ENCODE results near the gene MAP3K7CL.

MAP3K7CL gene

DNA sequence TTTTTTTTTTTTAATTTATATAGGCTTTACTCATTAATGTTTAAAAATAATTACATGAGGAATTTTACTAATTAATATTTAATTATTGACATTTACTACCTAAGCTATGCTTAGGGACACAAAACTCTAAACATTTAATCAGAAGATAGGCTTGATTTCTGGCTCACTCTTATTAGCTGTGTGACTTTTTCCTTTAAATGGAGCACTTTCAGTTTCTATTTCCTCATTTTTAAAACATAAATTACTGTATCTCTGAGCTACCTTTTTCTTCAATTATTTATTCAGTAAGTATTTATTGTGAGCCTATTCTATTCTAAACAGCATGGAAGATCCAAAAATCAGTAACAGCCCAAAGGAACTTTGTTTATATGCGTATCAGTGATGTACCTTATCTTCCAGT is 40.5 kb downstream of the MAP3K7CL start:
- DNase-seq, result no peak

DNA sequence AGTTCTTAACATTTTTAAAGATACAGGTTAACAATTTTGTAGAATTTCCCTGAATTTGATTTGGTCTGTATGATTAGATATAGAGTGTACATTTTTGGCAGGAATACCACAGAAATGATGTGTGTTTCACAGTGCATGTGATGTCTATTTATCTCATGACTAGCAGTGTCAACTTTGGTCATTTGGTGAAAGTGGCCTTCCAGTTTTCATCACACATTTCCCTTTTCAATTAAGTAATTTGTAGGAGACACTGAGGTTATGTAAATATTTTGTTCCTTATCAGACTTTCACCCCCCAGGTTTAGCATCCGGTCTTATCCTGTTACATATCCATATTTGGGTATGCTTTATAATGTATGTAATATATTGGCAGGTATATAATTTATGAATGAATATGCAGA is 41.8 kb downstream of the MAP3K7CL start:
- DNase-seq, result no peak

DNA sequence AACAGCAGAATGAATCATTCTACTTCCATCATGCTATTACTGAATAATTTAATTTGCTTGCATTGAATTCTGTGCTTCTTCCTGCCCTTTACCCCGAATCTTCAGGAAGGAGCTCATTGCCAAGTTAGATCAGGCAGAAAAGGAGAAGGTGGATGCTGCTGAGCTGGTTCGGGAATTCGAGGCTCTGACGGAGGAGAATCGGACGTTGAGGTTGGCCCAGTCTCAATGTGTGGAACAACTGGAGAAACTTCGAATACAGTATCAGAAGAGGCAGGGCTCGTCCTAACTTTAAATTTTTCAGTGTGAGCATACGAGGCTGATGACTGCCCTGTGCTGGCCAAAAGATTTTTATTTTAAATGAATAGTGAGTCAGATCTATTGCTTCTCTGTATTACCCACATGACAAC is 44.2 kb downstream of the MAP3K7CL start:
- DNase-seq, result no peak

DNA sequence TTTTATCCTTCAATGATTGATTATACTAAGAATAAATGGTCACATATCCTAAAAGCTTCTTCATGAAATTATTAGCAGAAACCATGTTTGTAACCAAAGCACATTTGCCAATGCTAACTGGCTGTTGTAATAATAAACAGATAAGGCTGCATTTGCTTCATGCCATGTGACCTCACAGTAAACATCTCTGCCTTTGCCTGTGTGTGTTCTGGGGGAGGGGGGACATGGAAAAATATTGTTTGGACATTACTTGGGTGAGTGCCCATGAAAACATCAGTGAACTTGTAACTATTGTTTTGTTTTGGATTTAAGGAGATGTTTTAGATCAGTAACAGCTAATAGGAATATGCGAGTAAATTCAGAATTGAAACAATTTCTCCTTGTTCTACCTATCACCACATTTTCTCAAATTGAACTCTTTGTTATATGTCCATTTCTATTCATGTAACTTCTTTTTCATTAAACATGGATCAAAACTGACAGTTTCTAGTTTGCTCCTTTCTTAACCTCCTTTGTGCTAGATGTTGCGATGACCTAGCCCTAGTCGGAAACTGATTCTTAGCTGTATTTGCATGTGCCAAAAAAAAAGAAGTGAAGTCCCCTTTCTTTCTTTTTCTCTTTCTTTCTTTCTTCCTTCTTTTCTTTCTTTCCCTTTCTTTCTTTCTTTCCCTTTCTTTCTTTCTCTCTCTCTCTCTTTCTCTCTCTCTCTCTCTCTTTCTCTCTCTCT is 45.1 kb downstream of the MAP3K7CL start:
- no peak for DNase-seq

DNA sequence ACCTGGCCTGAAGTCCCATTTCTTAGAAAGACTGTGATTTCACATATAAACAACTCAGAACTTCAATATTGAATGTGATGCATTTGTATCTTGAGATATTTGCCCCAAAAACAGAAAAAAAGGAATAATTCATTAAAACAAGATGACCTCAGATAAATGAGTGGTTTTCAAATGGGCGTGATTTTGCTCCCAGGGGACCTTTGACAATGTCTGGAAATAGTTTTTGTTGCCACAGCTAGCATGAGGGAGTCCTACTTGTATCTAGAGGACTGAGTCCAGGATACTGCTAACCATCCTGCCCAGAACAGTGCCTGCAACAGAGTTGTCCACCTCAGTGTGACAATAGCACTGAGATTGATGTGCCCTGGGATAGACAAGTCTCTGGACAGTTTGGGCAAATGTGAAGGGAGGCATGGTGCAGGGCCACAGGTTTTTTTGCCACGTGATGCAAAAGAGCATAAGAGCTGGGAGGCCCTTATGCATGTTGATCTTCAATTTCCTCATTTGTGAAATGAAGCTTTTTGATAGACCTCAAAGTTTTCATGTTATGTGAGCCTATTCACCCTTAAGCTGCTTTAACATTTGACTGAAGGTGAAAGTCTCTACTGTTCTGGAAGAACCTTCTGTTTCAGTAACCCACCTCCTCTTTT is 46.2 kb downstream of the MAP3K7CL start:
- no peak for DNase-seq

DNA sequence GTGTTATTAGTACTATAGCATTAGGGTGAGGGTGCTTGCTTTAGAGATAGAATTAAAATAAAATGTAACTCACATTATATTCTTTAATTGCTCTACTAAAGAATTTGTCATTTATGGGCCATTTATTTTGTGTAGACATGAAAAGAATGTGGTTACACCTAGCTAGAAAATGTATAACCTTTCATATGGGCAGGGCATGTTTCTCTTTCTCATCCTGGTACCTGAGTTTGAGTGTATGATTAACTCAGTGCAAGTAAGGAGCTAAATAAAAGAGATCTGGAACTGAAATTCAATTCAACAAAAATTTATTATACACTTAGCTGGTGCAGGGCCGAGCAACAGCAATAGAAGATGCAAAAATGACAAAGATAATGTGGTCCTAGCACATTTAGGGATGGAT is 47.4 kb downstream of the MAP3K7CL start:
- no peak for DNase-seq

DNA sequence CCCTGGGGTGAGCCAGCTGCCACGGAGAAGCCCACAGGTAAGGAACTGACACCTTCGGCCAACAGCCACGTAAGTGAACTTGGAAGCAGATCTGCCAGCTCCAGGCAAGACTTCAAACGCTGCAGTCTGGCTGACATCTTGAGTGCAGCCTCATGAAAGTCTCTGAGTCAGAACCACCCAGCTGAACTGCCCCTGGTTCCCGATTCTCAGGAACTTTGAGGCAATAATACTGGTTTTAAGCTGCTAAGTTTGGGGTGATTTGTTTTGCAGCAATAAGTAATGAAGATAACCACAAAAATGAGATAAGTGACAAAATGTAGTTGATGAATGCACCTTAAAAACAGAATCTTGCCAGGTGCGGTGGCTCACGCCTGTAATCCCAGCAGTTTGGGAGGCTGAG is 48.5 kb downstream of the MAP3K7CL start:
- DNase-seq, result no peak

DNA sequence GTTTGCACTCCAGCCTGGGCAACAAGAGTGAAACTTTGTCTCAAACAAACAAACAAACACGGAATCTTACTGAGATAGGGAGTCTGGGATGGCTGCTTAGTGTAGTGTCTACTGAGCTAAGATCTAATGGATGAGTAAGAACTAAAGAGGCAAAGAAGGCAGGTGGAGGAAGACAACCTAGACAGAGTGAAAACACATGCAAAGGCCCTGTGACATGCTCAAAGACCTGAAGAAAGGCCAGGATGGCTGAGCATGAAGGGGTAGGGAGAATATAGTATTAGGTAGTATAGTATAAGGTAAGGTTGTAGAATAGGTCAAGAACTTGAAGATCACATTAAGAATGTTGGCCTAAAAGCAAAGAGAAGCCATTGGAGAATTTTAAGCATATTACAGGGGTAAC is 49.1 kb downstream of the MAP3K7CL start:
- no peak for DNase-seq

DNA sequence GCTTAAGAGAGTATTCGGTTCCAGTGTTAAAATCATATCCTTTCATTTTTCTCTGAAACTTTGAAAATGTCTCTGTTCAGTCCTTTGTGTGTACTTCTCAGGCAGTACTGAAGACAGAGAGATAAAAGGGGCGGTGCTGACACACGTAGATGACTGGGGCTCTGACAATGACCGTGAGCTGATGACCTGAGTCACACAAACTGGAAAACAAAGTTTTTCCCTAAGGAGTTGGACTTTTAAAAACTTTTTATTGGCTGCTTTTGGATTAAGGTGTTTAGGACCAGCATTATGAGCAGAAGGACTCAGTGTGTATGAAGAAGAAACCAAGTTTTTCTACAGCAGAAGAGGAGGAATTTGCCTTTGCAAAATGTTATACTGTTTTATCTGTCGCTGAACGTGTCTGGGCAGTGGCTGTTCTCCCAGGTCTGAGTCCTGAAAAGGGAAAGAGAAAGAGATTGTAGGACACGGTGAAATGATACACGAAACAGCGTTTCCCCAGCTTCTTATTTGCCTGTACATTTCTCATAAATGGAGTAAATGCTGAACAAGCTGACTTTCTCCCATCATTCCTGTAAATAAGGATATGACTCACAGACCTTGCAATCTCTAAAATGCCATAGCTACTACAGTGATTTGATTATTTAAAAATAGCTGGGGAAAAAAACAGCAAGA is 51.5 kb downstream of the MAP3K7CL start:
- no peak for DNase-seq

DNA sequence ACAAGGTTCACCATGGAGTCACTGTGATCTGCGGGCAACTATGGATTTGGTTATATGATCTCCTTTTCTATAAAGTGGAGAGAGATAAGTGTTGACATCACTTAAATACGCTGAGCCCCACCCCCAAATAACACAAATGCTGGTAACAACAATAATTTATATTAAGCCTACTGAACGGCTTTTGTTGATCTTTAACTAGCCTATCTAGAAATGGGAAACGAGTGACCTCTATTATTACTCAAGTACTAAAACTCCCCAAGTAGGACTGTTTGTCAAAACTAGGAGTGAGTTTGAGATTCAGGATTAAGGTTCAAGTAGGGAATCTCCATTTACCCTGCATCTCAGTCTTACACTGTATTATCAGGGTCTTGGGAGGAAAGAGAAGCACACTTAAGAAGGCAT is 52.2 kb downstream of the MAP3K7CL start:
- no peak for DNase-seq

DNA sequence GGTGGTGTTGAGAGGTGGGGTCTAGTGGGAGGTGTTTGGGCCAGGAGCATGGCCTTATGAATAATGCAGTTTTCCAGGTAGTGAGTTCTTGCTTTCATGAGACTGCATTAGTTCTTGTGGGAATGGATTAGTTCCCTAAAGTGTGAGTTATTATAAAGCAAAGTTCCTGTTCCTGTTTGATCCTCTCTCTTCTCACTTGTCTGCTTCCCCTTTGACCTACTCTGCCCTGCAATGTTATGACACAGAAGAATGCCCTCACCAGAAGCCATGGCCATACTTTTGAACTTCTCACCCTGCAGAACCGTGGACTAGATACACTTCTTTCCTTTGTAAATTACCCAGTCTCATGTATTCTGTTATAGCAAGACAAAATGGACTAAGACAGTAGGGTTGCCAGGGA is 53.6 kb downstream of the MAP3K7CL start:
- peak; percentile 50 for DNase-seq

DNA sequence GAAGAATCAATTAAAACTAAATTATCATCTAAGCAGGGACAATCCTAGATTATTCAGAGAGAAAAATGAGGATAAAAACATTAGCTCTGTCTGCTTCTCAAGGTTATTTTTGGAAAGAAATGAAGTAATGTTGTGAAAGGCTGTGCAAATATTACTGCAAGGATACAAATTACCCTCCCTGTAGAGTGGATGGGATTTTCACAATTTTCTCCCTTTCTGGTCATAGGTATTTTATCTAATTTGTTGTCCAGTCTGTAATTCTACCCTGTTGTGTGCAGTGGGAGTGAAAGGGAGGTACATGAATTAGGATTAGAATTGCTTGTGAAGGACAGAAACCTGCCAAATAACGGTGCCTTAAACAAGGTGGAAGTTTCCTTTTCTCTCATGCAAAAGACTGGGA is 54.7 kb downstream of the MAP3K7CL start:
- DNase-seq, result no peak

DNA sequence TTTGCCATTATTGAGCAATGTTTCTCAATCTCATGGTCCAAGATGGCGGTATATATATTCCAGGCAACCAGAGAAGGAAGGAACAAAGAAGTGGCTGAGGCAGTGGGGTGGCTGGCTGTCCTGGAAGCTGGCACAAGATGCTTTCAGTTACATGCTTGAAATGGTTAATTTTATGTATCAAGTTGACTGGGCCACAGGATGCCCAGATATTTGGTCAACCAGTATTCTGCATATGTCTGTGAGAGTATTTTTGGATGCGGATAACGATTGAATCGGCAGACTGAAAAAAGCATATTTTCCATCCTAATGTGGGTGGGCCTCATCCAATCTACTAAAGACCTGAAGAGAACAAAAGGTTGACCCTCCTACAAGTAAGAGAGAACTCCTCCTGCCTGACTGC is 55.2 kb downstream of the MAP3K7CL start:
- no peak for DNase-seq

DNA sequence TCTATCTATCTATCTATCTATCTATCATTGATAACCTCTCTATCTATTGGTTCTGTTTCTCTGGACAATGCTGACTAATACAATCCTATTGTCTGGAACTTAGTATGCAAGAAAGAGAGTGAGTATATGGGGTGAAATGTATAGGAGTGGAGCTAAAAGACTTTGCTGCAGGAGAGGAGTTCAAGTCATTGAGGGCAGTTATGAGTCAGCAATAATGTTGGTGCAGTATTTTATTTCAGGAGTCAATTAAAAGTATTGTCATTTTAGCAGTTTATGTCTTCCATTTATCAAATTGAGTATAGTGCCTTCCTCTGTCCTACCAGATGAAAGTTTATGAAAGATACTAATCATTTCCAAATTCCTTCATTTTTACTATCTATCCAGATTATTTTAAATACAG is 55.8 kb downstream of the MAP3K7CL start:
- no peak for DNase-seq

DNA sequence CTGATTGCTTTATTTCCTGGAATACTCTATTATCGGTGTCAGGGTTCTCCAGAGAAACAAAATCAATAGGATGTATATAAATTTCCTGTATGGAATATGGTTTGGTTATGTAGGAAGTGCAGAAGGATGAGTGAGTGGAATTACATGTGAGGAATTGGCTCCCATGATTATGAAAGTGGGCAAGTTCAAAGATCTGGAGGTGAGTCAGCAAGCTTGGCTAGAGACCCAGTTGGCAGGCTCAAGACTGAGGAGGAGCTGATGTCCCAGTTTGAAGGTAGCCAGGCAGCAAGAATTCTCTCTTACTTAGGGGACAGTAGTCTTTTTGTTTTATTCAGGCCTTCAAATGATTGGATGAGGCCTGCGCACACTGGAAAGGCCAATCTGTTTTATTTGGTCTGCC is 57.5 kb downstream of the MAP3K7CL start:
- no peak for DNase-seq

DNA sequence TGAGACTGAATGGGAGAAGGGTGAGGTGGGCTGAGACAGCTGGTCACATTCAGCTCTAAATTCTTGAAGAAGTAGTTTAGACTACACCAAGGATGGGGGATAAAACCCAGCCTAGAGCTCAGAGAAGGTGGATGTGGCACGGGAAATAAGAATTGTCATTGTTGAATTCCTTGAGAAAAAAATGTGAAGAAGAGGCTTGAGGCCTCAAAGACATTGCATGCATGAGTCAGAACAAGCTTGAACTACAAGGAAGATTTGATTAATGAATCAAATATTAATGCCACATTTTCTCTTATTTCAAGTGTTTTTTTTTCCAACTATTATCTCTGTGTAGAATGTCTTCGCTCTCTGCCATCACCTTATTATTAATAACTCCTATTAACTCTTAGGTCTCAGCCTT is 58.9 kb downstream of the MAP3K7CL start:
- DNase-seq, result no peak

DNA sequence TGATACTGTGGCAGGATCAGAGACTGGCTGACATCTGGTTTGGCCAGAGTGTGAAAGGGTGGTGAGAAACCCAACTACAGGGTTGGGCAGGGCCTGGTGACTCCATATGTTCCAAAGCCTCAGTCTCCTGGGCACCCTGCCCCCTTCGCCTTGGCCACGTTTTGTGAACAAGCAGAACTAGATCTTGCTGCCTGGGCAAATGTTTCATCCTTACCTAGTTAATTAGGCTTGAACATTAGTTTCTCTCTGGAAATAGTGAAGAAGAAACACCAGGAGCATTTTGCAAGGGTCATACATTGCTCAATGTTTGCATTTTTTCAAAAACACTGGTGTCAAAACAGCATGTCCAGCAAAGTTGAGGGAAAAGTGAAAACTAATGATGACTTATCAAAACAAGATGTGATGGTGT is 60.5 kb downstream of the MAP3K7CL start:
- DNase-seq, result no peak

DNA sequence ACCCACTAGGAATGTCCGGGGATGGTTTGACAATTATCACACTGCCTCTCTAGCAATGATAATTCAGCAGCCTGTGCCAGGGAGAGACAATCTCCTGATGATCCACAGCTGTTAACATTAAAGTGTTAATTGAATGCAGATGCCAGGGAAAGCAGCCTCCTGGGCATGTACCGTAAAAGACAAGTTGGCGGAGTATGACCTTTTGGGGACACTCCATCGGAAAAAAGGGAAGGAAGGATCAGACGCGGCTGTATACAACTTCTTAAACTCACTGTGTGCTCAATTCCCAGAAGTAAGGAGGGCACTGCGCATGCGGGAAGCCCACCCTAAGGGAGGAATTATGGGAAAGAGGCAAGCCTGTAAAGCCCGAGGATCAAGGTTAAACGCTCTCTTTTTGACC is 62.6 kb downstream of the MAP3K7CL start:
- no peak for DNase-seq

DNA sequence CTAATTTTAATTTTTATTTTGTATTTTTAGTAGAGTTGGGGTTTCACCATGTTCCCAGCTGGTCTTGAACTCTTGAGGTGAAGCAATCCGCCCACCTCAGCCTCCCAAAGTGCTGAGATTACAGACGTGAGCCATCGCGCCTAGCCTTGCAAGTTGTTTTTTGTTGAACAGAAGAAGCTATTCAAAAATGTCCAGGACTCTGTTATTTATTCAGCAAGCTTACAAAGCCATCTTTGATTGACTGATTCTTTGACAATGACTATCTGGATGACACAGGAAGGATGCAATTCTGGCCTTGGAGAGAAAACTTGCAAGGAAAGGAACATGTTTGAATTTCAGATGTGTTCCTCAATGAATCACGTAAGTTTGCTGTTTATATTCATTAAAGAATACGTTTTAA is 63.5 kb downstream of the MAP3K7CL start:
- DNase-seq, result no peak

DNA sequence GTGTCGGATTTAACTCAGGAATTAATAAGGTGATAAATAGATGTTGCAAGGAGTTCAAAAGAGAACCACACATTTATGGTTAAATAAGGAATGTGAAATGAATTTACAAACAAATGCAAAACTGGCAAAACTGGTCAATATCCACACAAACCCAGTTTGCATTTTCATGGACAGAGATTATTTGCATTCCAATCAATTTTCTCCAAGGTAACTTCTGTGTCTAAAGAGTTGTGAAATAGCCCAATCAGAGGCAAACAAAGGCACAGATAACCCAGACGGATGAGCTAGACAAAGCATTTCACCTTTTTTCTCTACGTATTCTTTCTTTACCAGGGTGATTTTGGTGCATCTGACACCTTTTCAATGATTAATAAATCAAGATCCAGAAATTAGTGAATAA is 63.9 kb downstream of the MAP3K7CL start:
- DNase-seq, result no peak

DNA sequence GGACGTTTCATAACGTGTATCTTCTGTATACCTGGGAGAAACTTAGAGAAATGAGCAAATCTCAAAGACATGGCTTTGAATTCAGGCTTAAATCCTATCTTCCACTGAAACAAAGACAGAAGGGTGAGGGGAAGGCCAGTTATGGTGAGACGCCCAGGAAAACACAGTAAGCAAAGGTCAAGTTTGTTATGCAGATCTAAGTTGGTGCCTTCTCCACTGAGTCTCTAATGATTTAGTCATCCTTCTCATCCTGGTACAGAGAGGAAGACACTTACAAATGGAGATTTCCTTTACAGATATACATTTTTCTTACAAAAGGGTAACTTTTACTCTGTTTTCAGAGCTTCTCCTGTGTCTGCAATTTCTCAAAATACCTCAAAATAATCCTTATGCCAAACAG is 64.4 kb downstream of the MAP3K7CL start:
- no peak for DNase-seq

DNA sequence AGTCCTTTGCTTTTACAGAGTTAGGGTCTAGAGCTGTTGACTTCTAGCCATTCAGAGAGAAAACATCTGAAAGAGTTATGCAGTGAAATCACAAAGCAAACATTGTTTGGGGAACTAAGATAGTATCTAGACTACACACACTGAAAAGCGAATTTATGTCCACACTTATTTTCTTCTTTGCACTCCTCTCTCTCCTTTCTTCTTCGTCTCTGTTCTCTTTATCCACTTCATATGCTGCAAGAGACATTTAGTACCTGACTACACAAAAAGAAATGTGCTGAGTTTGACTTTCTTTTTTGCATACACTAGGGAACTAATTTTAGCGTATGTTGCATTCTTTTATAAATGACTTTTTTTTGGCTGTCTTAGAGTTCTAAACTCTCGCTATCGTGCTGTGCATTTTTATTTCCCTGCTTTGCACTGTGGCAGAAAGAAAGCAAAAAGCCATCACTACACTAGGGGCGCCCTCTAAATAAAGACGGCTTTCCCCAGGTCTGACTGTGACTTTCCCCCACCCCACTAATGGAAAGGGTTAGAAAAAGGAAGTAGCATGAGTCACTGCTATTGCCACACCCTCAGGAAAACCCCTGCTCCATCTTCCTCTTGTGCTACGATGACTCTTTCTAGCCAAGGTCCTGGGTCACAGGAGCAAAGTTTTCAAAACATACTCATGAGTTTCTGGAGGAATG is 65.7 kb downstream of the MAP3K7CL start:
- DNase-seq, result peak; percentile 84

DNA sequence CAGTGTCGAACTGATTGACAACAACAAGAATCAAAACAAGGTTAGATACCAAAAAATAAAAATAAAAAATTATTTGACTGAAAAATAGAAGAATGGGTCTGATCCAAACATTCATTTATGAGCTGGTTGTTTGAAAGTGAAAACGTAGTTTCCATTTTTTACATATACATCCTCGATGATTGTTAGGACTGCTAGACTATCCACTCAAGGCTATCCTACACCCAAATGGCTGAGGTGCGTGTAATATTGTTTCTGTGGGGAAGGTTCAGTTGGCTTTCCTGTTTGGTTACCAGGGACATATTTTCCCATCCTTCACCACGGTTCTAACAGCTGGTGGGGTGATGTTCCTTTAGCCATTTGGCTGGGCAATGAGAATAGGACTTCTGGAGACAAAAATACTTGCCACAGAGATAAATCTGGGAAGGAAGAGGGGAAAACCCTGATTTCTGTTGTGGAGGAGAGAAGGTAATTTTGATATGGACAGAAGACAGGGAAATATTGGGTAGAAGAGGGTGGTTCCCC is 66.3 kb downstream of the MAP3K7CL start:
- no peak for DNase-seq

DNA sequence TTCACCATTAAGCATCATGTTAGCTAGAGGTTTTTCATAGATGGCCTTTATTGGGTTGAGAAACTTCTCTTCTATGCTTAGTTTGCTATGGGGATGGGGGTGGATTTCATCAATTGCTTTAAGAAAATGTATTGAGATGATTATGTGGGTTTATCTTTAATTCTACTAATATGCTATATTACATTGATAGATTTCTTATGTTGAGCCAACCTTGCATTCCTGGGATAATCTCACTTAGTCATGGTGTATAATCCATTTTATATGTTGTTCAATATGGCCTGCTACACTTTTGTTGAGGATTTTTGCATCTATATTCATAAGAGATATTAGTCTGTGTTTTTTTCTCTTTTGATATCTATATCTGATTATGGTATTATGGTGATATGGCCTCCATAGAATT is 70.7 kb downstream of the MAP3K7CL start:
- DNase-seq, result no peak
